DLD1 (cell line): ENCODE results near the gene ISYNA1.

Source experiments
- in situ Hi-C: cut with HindIII; loops from 2 replicates; pipeline ENCODE4 v1.10.0; 2017; ENCODE audit warnings: low sequenced_read_pairs

The ISYNA1 gene

DNA sequence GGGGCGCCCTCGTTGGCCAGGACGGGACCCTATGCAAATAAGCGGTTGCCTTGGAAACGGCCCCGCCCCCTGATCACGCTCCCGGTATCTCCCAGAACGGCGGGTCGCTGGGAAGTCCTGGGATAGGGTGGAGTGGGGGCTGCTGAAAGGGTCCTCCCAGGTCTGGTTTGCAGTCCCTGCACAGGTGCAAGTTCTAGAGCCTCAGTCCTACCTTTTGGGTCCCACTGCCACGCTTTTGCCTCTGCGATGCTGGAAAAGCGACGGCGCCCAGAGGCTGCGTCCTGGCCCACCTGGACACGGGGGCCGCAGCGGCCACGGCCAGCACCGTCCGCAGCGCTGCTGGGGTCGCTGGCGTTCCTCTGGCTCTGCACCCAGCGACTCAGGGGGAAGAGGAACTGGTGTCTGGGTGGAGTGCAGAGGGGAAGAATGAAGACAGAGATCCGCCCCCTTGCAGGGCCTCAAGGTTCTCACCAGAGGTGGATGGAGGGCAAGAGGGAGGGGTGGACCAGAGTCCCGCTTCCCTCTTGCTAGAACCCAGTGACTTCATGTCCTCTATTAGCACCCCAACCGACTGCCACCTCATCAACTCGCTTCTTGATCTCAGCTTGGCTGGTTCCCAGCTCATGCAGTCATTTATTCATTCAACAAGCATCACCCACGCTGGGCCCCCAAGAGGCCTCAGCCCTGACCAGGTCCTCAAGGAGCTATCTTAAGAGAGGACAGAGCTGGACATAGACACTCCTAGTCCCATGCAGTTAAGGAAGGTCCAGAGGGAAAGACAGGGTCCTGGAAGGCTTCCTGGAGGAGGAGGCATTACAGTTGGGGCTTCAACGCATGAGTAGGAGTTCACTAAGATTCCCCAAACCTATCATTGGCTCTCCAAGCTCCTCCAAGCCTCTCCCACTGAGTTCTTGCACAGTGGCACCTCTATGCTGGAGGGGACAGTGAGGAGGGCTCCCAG lies 40.4 kb downstream of the ISYNA1 start, which contains the start of gene LRRC25:
Gene LRRC25 (minus strand): TSS at position 381 of the 961 bp plus-strand sequence. CDS start 659 bp downstream, outside the sequence.
- in situ Hi-C loops, result no loop called here

DNA sequence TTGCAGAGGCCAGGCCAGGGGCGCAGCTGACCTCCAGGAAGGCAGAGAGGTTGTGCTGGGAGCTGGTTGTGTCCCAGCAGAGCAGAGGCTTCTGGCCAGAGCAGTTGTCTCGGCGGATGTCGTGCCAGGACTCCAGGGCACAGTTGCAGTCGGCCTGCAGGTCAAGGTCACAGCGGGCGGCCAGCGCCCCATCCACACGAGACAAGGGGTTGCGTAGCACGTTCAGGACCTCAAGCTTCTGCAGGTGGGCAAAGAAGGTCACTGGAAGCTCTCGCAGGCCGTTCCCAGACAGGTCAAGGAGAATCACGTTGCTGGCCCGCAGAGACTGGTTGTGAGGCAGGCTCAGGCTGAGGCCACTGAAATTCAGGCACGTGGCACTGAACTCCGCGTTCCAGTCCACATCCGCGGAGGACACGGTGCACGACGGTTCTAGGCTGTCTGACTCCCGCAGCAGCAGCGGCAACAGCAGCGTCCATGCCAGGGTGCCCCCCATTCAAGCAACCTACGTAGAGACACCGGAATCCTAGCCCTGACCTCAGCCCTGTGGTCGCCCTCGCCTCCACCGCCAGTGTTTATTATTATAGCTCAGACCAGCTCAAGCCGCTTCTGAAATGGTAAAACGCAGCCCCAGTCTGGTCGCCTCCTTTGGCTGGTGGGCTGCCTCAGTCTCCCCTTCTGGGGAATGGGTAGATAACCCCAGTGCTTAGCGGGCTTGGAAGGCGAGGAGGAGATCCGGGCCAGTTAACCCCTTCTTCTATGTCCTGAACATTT lies 41.3 kb downstream of the ISYNA1 start:
- in situ Hi-C loops, result no loop called here

DNA sequence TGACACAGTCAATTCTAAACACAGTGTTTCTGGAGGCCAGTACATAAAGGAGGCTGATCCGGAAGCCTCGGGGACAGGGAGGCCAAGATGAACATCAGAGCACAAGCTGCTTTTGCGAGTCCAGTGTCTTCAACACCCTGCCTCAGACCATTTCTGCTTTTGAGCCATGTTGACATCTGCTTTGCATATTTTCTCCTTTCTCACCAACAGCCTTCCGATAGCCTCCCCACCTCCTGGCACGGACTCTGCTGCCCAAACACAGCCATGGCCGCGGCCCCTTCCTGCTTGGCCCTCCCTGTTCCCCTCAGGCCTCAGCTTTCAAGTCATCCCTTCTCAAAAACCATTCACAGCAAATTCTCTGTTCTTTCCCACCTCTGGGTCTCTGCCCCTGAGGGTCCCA lies 44.1 kb downstream of the ISYNA1 start:
- in situ Hi-C loops, result no loop called here

DNA sequence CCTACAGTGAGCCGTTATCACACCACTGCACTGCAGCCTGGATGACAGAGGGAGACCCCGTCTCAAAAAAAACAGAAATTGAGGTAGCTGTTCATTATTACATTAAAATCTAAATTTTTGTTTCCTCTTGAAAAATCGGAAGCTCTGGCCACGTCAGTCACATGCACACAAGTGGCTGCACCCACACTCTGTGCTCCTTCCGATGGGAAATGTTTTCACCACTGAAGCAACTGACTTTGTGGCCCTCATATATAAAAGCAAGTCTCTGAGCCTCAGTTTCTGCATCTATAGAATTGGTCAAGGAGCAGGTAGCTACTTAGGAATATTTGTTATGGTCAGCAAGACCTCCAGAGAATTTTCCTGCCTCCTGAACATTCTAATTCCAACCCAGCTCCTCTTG lies 45.0 kb downstream of the ISYNA1 start:
- in situ Hi-C loops, result no loop called here

DNA sequence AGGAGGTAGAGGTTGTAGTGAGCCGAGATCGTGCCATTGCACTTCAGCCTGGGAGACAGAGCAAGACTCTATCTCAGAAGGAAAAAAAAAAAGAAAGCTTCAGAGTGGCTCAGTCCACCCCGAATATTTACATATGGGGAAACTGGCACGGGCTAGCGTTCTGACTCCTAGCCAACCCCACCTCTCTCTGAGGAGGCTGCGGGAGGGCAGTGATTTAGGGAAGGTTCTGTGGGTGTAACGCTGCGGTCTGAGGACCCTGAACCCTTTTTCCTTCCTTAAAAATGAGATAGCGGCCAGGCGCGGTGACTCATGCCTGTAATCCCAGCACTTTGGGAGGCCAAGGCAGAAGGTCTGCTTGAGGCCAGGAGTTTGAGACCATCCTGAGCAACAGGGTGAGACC lies 45.5 kb downstream of the ISYNA1 start:
- in situ Hi-C loops, result no loop called here

DNA sequence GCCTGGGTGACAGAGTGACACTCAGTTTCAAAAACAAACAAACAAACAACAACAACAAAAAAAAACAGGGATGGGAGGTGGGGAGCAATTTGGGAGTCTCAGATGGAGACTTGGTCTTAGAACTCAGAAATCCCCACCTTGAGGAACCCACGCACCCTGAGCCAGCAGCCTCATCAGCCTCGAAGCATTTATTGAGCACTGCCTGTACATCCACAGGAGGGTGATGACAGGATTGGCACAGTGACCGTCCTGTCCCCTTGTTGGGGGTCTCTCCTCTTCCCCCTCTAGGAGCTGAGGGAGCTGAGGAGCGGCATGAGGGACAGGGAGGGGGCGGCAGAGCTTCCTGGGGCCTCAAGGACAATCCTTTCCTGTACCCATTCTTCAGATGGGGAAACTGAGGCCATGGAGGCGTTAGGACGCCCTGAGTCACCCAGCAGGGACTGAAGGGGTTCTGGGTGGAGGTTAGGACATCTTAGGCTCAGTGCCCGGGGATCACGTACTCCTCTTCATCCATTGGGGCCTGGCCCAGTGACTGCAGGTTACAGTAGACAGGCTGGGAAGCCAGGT lies 46.3 kb downstream of the ISYNA1 start:
- in situ Hi-C loops, result no loop called here

DNA sequence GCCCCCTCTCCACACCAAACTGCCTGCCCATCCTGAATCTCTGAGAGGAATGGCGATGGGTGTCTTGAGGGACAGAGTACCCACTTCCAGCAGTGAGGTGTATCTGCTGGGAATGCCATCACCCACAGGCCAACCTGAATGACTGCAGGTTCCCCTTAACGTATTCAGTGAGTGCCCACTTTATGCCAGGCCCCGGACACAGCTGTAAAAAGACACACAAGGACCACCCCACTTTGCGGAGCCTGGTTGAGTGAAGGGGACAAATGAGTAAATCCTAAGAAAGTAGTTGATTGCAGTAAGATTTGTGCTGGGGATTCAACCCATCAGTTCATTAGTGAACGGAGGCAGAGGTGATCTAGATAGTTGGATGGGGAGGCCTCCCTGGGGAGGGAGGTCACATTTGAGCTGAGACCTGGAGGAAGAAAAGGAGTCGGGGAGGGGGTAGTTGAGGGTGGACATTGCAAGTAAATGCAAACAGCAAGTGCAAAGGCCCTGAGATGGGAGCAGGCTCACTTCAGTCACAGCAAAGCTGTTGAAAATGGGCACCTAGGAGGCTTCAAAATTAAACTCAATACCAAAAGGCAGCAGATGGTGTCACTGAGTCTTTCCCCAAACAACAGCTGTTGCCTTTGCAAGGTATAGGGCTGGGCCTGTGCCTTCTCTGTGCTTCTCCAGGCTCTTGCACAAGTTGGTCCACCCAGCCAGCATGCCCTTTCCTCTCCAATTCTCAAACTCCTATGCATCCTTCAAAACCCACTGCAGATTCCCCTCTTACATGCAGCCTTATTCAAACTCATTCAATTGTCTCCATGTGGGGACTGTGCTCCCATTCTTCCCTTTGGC lies 47.6 kb downstream of the ISYNA1 start:
- in situ Hi-C loops, result no loop called here

DNA sequence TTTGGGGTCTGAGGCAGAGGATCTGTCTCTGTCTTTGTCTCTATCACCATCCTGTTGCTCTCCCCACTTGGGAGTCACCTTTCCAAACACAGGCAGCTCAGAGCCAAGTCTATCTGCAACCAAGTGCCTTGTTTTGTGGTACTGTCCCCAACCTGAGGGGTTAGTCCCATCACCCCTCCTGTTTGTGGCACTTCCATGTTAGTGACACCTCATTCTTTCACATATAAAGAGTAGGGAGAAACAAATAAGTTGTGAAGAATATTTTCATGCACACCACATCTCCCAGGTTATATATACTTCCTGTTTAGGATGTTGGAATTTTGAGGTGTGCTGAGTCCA lies 48.2 kb downstream of the ISYNA1 start:
- in situ Hi-C loops, result no loop called here

DNA sequence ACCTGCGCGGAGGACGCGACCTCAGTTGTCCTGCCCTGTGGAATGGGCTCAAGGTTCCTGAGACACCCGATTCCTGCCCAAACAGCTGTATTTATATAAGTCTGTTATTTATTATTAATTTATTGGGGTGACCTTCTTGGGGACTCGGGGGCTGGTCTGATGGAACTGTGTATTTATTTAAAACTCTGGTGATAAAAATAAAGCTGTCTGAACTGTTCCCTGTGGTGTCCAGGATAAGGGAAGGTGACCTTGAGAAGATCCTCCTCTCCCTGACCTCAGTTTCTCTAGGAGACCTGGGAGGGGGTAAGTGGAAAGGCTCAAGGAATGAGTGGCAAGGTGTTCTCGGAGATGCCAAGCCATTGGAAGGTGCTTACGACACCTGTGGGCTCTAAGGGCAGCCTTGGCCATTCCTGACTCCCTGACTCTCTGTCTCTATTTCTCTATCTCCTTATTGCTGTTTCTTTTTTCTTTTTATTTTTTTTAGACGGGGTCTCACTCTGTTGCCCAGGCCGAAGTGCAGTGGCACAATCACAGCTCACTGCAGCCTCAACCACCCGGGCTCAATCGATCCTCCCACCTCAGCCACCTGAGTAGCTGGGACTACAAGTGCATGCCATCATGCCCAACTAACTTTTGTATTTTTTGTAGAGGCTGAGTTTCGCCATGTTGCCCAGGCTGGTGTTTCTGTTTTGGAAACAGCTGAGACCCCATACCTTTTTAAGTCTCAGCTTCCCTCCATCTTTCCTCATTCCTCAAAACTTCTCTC lies 48.8 kb downstream of the ISYNA1 start:
- in situ Hi-C loops, result no loop called here

DNA sequence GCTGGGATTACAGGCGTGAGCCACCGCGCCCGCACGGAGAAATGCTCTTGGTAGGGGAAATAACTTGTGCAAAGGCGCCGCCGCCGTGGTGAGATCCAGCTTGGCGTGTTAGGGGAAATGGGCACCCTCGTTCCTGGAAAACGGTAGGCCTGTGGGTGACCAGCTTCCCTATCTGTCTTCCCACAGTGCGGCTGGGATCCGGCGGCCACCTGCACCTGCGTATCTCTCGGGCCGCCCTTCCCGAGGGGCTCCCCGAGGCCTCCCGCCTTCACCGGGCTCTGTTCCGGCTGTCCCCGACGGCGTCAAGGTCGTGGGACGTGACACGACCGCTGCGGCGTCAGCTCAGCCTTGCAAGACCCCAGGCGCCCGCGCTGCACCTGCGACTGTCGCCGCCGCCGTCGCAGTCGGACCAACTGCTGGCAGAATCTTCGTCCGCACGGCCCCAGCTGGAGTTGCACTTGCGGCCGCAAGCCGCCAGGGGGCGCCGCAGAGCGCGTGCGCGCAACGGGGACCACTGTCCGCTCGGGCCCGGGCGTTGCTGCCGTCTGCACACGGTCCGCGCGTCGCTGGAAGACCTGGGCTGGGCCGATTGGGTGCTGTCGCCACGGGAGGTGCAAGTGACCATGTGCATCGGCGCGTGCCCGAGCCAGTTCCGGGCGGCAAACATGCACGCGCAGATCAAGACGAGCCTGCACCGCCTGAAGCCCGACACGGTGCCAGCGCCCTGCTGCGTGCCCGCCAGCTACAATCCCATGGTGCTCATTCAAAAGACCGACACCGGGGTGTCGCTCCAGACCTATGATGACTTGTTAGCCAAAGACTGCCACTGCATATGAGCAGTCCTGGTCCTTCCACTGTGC lies 49.6 kb downstream of the ISYNA1 start:
- in situ Hi-C loops, result no loop called here

DNA sequence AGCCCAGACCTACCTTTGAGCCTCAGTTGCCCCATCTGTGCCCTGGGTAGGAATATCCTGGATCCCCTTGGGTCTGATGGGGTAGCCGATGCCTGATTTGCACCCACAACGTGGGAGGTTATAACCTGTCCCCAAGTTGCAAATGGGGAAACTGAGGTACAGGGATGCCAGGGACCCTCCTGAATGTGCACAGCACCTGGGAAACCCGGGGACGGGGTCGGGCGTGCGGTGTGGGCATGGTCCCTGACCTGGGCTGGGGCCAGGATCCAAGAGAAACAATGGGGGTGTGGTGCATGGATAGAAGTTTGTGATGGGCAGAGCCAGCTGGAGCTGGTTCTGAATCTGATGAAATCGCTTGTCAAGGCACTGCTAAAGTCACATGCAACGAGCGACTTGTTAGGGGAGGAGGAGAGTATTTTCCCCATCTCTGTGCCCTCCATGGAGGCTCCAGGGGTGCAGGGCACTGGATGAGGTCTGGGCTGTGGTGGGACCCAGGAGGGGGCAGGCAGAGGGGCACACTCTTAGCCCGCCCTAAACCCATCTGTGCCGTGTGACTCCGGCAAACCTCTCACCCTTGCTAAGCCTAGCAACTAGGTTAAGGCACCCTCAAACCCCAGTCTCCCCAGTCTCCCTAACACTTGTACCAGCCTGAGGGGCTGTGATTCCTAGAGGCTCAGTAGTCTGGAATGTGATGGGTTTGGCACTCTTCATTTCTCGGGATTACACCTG lies 51.2 kb downstream of the ISYNA1 start:
- in situ Hi-C loops, result no loop called here

DNA sequence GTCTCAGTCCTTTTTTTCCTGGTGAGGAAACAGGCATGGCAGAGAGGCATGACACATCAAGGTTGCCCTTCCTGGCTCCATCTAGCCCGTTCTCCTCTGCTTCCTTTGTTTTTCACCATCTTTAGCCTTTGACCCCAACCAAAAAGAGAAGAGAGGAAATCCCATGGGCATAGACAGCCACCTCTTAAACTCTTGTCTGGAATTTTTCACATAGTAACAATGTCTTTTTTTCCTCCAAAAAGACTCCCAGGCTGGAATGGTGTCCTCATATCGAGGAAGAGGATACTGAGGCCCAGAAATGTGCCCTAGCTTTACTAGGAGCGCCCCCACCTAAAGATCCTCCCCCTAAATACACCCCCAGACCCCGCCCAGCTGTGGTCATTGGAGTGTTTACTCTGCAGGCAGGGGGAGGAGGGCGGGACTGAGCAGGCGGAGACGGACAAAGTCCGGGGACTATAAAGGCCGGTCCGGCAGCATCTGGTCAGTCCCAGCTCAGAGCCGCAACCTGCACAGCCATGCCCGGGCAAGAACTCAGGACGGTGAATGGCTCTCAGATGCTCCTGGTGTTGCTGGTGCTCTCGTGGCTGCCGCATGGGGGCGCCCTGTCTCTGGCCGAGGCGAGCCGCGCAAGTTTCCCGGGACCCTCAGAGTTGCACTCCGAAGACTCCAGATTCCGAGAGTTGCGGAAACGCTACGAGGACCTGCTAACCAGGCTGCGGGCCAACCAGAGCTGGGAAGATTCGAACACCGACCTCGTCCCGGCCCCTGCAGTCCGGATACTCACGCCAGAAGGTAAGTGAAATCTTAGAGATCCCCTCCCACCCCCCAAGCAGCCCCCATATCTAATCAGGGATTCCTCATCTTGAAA lies 52.0 kb downstream of the ISYNA1 start, which contains the start of gene GDF15:
Gene GDF15 (plus strand): TSS at position 484 of the 868 bp plus-strand sequence. CDS start 32 bp downstream, at position 516.
- in situ Hi-C loops, result no loop called here

DNA sequence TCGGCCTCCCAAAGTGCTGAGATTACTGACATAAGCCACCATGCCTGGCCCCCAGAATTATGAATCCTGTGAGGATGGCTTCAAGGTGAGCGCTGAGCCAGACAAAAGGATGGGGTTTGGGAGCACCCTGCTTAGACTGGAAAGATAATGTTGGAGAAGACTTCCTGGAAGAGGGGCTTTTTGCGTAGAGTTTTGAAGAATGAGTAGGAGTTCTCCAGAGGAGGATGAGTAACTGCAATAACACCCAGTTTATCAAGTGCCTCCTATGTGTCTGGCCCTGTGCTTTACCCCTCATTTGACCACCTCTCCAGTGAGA lies 52.6 kb downstream of the ISYNA1 start:
- in situ Hi-C loops, result no loop called here

DNA sequence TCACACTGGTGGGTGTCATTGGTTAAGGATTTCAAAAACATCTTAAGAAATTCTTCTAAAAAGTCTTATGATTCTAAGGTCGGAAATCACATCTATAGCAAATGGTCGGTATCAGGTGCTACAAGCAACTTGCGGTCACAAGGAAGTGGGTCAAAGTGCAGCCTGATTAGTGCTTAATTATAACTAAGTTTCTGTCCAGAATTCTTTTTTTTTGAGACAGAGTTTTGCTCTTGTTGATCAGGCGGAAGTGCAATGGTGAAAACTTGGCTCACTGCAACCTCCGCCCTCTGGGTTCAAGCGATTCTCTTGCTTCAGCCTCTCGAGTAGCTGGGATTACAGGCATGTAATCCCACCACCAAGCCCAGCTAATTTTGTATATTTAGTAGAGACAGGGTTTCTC lies 53.2 kb downstream of the ISYNA1 start:
- in situ Hi-C loops, result no loop called here
